Stimulated activated CD4-positive, alpha-beta T cell treated with anti-CD3 and anti-CD28 coated beads, Interleukin-12 subunit alpha, Interleukin-12 subunit beta, amount 100 ng/mL, for 48 hours (primary cell): ENCODE data around the gene EXOSC9.
"Not testable (repeated sequence)": the region's sequence is repeated elsewhere in the genome, so short reads cannot be mapped to it uniquely, and the experiment has no call there.

Experiments
- DNase-seq, 3 donors: peaks; one replicate each; pipeline ENCODE4 v3.0.0-alpha.2; 2020; ENCODE audit warnings: low read depth in 2 of 3, low spot score in 1 of 3

The EXOSC9 gene

GRCh38 chr4:121800961-121801714 lies at the start of gene EXOSC9:
EXOSC9 (plus strand) TSS chr4:121801323; CDS start chr4:121801425, 102 bp downstream.
- peak; percentile 90 to 97 (median 92) for DNase-seq

- not testable (repeated sequence) for DNase-seq
These were observed 49.0 kb upstream of the EXOSC9 start for GRCh38 chr4:121752142-121752541.

- no peak for DNase-seq
These were observed 42.1 kb upstream of the EXOSC9 start for GRCh38 chr4:121758925-121759568.

GRCh38 chr4:121760205-121760604 lies 40.9 kb upstream of the EXOSC9 start:
- no peak for DNase-seq

GRCh38 chr4:121764303-121764701 lies 36.8 kb upstream of the EXOSC9 start:
- DNase-seq = no peak

GRCh38 chr4:121764702-121765367 lies 36.3 kb upstream of the EXOSC9 start, which contains the start of gene SMIM43:
SMIM43 (minus strand) TSS chr4:121765164; CDS start chr4:121765105, 59 bp downstream.
- no peak for DNase-seq

- DNase-seq = no peak
These were observed 35.8 kb upstream of the EXOSC9 start for GRCh38 chr4:121765368-121765705.

GRCh38 chr4:121765971-121766538 lies 35.1 kb upstream of the EXOSC9 start:
- DNase-seq = no peak

- no peak for DNase-seq
These were observed 34.0 kb upstream of the EXOSC9 start for GRCh38 chr4:121767166-121767565.

GRCh38 chr4:121769341-121769740 lies 31.8 kb upstream of the EXOSC9 start:
- DNase-seq = no peak

GRCh38 chr4:121771869-121772268 lies 29.3 kb upstream of the EXOSC9 start:
- no peak for DNase-seq

GRCh38 chr4:121773883-121774282 lies 27.2 kb upstream of the EXOSC9 start:
- no peak for DNase-seq

GRCh38 chr4:121776610-121777401 lies 24.3 kb upstream of the EXOSC9 start:
- DNase-seq = no peak

GRCh38 chr4:121777625-121778024 lies 23.5 kb upstream of the EXOSC9 start:
- DNase-seq = no peak

- no peak for DNase-seq
These were observed 22.0 kb upstream of the EXOSC9 start for GRCh38 chr4:121778991-121779628.

GRCh38 chr4:121783210-121783609 lies 17.9 kb upstream of the EXOSC9 start:
- DNase-seq = no peak

- no peak for DNase-seq
These were observed 16.7 kb upstream of the EXOSC9 start for GRCh38 chr4:121784401-121784800.

GRCh38 chr4:121784975-121785374 lies 16.1 kb upstream of the EXOSC9 start:
- no peak for DNase-seq

- DNase-seq = no peak
These were observed 15.6 kb upstream of the EXOSC9 start for GRCh38 chr4:121785479-121785878.

GRCh38 chr4:121786221-121786620 lies 14.9 kb upstream of the EXOSC9 start:
- no peak for DNase-seq
